Measurements from ENCODE around the gene CDK8.

DNA sequence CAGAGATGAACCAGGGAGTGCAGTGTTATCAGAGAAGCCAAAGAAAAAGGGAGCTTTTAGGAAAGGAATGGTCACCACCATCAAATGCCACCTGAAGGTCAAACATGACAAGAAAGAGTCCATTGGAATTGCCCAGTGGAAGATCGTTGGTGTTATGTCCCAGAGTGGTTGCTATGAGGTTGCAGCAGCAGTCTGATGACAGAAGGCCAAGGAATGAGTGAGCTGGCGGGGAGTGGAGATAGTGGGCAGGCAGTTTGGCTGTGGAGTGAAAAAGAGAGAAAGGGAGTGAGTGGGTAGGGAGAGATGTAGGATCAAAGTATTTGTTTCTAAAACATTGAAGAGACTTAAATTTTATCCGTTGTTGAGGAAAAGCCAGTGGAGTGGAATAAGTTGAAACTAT is 186.2 kb downstream of the CDK8 start:
- no peak for TF ChIP-seq GATA3 (IDR thresholded peaks at IDR 0.05; ENCODE audit: borderline replicate concordance)
- no peak for TF ChIP-seq POLR2A (IDR thresholded peaks at IDR 0.05; ENCODE audit: low read length)
- no peak for TF ChIP-seq ELK1 (IDR thresholded peaks at IDR 0.05; ENCODE audit: low read depth, low read length)
- no peak for TF ChIP-seq NR3C1 (IDR thresholded peaks at IDR 0.05)
- no peak for TF ChIP-seq EP300 (IDR thresholded peaks at IDR 0.05)
- TF ChIP-seq ATOH8 (CRISPR knock-in tag; IDR thresholded peaks at IDR 0.05; ENCODE audit: low read depth), result no peak
- no peak for TF ChIP-seq CTCF (IDR thresholded peaks at IDR 0.05)
- no peak for TF ChIP-seq ESRRA (IDR thresholded peaks at IDR 0.05; ENCODE audit: borderline replicate concordance, low read length)
- TF ChIP-seq, protein P1, sequence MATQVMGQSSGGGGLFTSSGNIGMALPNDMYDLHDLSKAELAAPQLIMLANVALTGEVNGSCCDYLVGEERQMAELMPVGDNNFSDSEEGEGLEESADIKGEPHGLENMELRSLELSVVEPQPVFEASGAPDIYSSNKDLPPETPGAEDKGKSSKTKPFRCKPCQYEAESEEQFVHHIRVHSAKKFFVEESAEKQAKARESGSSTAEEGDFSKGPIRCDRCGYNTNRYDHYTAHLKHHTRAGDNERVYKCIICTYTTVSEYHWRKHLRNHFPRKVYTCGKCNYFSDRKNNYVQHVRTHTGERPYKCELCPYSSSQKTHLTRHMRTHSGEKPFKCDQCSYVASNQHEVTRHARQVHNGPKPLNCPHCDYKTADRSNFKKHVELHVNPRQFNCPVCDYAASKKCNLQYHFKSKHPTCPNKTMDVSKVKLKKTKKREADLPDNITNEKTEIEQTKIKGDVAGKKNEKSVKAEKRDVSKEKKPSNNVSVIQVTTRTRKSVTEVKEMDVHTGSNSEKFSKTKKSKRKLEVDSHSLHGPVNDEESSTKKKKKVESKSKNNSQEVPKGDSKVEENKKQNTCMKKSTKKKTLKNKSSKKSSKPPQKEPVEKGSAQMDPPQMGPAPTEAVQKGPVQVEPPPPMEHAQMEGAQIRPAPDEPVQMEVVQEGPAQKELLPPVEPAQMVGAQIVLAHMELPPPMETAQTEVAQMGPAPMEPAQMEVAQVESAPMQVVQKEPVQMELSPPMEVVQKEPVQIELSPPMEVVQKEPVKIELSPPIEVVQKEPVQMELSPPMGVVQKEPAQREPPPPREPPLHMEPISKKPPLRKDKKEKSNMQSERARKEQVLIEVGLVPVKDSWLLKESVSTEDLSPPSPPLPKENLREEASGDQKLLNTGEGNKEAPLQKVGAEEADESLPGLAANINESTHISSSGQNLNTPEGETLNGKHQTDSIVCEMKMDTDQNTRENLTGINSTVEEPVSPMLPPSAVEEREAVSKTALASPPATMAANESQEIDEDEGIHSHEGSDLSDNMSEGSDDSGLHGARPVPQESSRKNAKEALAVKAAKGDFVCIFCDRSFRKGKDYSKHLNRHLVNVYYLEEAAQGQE (IDR thresholded peaks at IDR 0.05), result no peak
- TF ChIP-seq, protein P2, sequence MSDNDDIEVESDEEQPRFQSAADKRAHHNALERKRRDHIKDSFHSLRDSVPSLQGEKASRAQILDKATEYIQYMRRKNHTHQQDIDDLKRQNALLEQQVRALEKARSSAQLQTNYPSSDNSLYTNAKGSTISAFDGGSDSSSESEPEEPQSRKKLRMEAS (IDR thresholded peaks at IDR 0.05), result no peak
